PC-3 (cell line): ENCODE measurements around the gene GPR146.

Source experiments
- CTCF ChIP-seq: fragments of 300-600 bp; sonication (generic); conservative IDR thresholded peaks from 2 replicates; pipeline ENCODE4 v1.5.1; 2017; ENCODE audit warnings: antibody characterized with exemption, low read depth, mild to moderate bottlenecking, low read length
- EZH2phosphoT487 ChIP-seq: fragments of 300-600 bp; sonication (generic); IDR thresholded peaks from 2 replicates; pipeline ENCODE4 v1.6.1; 2018; ENCODE audit warnings: mild to moderate bottlenecking, antibody characterized with exemption, low read length, borderline replicate concordance

GRCh38 chr7:1030444-1031070 lies 13.8 kb upstream of the GPR146 start:
- TF ChIP-seq CTCF (no peak), EZH2phosphoT487 (no peak)
